H7 (cell line): Measurements from ENCODE around the gene LGI1. TPM values are rescaled to one million over a fixed set of nuclear protein-coding genes. Genes with fewer than 3 reads are reported as not detected.

Experiments used
- DNase-seq: peaks from one replicate; pipeline ENCODE4 v3.0.0; 2012
- H3K27me3 ChIP-seq: 2 replicates; pipeline ENCODE4 v1.6.0; 2011; ENCODE audit warnings: mild to moderate bottlenecking, low read length; ENCODE audit not compliant: control insufficient read depth, insufficient read depth
- H3K36me3 ChIP-seq: replicated peaks from 2 replicates; pipeline ENCODE4 v1.5.1; 2011; ENCODE audit warnings: low read length; ENCODE audit not compliant: control insufficient read depth, insufficient read depth
- H3K4me3 ChIP-seq: 2 replicates; pipeline ENCODE4 v1.5.1; 2011; ENCODE audit warnings: low read depth, mild to moderate bottlenecking, control low read depth, low read length, moderate library complexity; ENCODE audit not compliant: insufficient read depth
- total RNA-seq: library from RNA; depleted of rRNA; stranded (reverse); fragments of >200 nt; shearing (Covaris generic); gene quantifications from 2 replicates; pipeline ENCODE4 v1.2.3, GENCODE V29; 2014; rRNA removed

LGI1 gene
- total RNA-seq, 1 experiment from 2014 or later = 0.07 TPM

DNA sequence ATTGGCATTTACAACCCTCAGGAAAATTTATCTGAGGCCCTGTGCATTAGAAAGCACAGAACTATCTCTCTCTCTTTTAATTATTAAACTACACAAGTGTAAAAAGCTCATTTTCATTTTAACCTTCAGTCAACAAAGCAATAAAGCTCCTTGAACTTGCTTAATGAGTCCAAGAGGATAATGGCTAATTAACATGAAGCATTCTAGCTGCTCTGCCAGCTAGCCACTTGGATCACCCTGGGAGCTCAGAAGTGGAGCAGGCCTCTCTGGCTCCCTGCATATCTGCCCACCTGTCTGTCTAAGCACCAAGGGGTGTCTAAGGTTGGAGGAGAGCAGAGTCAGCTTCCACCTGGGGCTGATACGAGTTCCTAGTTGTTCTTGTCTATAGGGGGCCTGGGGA is 80.1 kb downstream of the LGI1 start:
- DNase-seq = no peak
- Histone ChIP-seq H3K36me3 (no peaks in the 10 kb centered on the region), H3K27me3 (peaks cover 71% of the 10 kb centered on the region), H3K4me3 (no peak overlapping the region)

DNA sequence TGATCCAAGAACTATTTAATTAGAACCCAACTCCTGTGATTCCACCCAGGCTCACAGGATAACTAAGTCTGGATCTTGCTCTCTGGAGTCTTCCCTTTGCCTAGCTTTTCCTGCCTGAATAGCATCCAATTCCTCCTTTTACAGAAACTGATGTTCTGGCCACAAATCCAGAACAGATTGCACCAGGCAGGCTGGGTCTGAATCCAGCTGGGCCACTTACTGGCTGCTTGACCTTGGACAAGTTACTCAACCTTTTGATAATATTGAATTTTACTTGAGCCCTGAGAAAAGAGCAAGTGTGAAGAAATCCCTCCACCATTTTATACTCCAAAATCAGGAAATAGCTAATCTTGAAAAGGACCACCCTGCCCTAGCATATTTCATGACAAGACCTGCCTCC is 80.5 kb downstream of the LGI1 start:
- no peak for DNase-seq
- Histone ChIP-seq H3K36me3 (no peaks in the 10 kb centered on the region), H3K27me3 (peaks cover 75% of the 10 kb centered on the region), H3K4me3 (no peak overlapping the region)

DNA sequence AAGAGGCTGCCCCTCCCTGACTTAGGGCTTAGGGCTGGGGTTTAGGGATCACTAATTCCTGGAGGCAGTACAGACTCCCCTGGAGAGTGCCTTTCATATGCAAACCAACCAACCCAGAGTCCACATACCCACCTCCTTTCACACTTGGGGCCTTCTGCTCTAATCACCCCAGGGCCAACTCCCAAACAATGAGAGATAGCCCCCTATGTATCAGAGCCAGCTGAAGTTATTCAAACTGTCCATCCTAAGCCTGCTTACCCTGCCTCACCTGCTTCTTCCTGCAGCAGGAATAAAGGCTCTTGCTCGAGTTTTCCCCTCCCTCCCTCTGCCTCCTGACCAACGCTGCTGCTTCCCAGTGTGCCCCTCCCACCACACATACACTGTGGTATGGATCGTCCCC is 84.2 kb downstream of the LGI1 start:
- Histone ChIP-seq H3K36me3 (no peaks in the 10 kb centered on the region), H3K27me3 (peaks cover 83% of the 10 kb centered on the region), H3K4me3 (no peak overlapping the region)
- DNase-seq = peak; percentile 78

DNA sequence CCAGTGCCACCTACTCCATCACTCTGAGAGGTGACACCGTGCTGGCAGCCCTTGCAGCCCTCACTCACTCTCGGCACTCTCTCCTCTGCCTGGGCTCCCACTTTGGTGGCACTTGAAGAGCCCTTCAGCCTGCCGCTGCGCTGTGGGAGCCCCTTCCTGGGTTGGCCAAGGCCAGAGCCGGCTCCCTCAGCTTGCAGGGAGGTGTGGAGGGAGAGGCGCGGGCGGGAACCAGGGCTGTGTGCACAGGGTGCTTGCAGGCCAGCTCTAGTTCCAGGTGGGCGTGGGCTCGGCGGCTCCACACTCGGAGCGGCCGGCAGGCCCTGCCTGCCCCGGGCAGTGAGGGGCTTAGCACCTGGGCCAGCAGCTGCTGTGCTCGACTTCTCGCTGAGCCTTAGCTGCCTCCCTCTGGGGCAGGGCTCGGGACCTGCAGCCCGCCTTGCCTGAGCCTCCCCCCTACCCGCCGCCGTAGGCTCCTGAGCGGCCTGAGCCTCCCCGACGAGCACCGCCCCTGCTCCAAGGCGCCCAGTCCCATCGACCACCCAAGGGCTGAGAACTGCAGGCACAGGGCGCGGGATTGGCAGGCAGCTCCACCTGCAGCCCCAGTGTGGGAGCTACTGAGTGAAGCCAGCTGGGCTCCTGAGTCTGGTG is 87.4 kb downstream of the LGI1 start:
- no peak overlapping the region for H3K4me3 ChIP-seq
- no peaks in the 10 kb centered on the region for H3K36me3 ChIP-seq
- DNase-seq = no peak
- H3K27me3 ChIP-seq = peaks cover 64% of the 10 kb centered on the region

Other genes starting within 250 kb of the LGI1 start
- gene FFAR4, start 191.3 kb upstream of the LGI1 start, total RNA-seq = not detected in 2 replicates
- gene RBP4, start 156.7 kb upstream of the LGI1 start, total RNA-seq = 1.1 TPM in 1 of 2 replicates, not detected in the other
- not detected in 2 replicates for gene PDE6C, start 145.4 kb upstream of the LGI1 start, total RNA-seq
- gene FRA10AC1, start 55.3 kb upstream of the LGI1 start, total RNA-seq = 4.8 and 9.2 TPM in 2 replicates
- gene SLC35G1, start 136.0 kb downstream of the LGI1 start, total RNA-seq = 5.4 and 5.8 TPM in 2 replicates
- gene PLCE1, start 236.0 kb downstream of the LGI1 start, total RNA-seq = 0.52 and 0.69 TPM in 2 replicates